IMR-90 (cell line): ENCODE results near the gene ARHGEF9.

Experiments
- CEBPB ChIP-seq: IDR thresholded peaks from 2 replicates; pipeline ENCODE4 v1.6.1; 2012; ENCODE audit warnings: low read depth, low read length, improper control_type of control experiment
- MAZ ChIP-seq: IDR thresholded peaks from 2 replicates; pipeline ENCODE4 v1.6.1; 2012; ENCODE audit warnings: low read depth, mild to moderate bottlenecking, low read length, improper control_type of control experiment, moderate library complexity, borderline replicate concordance
- MXI1 ChIP-seq: IDR thresholded peaks from 2 replicates; pipeline ENCODE4 v1.6.1; 2012; ENCODE audit warnings: low read depth, mild to moderate bottlenecking, low read length, moderate library complexity, borderline replicate concordance
- NFE2L2 ChIP-seq: fragments of 150-350 bp; IDR thresholded peaks from 2 replicates; pipeline ENCODE4 v1.6.1; 2016; ENCODE audit warnings: low read depth, mild to moderate bottlenecking, low read length
- POLR2A ChIP-seq: IDR thresholded peaks from 2 replicates; pipeline ENCODE4 v1.6.1; 2012; ENCODE audit warnings: mild to moderate bottlenecking, low read depth, low read length
- RAD21 ChIP-seq: IDR thresholded peaks from 2 replicates; pipeline ENCODE4 v1.6.1; 2012; ENCODE audit warnings: low read length, improper control_type of control experiment
- RFX5 ChIP-seq: IDR thresholded peaks from 2 replicates; pipeline ENCODE4 v1.8.0; 2012; ENCODE audit warnings: low read depth, mild to moderate bottlenecking, low read length, moderate library complexity
- TF ChIP-seq, protein P1 (sequence below): conservative IDR thresholded peaks from 2 replicates; pipeline ENCODE4 v1.5.1; 2012; ENCODE audit warnings: mild to moderate bottlenecking, low read depth, low read length, improper control_type of control experiment

DNA sequence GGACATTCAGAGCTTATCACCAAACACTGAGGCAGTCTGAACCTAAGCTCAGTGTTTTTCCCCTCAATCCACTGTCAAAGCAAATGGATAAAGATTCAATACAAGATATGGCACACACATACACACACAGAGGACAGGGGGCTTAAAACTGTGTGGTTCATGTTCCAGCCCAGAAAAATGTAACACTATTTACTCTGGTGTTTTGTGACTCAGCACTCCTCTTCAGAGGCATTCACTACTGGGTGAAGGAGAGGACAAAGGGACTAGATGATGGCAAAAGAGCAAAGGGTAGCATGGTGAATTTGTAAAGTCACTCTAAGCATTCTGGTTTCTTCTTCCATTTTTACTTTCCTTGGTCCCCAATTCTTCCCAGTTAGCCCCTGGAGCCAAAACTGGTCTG, 120.3 kb downstream of the ARHGEF9 start:
- TF ChIP-seq RAD21: no peak
- TF ChIP-seq, protein P1, sequence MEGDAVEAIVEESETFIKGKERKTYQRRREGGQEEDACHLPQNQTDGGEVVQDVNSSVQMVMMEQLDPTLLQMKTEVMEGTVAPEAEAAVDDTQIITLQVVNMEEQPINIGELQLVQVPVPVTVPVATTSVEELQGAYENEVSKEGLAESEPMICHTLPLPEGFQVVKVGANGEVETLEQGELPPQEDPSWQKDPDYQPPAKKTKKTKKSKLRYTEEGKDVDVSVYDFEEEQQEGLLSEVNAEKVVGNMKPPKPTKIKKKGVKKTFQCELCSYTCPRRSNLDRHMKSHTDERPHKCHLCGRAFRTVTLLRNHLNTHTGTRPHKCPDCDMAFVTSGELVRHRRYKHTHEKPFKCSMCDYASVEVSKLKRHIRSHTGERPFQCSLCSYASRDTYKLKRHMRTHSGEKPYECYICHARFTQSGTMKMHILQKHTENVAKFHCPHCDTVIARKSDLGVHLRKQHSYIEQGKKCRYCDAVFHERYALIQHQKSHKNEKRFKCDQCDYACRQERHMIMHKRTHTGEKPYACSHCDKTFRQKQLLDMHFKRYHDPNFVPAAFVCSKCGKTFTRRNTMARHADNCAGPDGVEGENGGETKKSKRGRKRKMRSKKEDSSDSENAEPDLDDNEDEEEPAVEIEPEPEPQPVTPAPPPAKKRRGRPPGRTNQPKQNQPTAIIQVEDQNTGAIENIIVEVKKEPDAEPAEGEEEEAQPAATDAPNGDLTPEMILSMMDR: no peak
- no peak for TF ChIP-seq POLR2A
- no peak for TF ChIP-seq MXI1
- TF ChIP-seq RFX5: no peak
- no peak for TF ChIP-seq MAZ
- TF ChIP-seq NFE2L2: no peak; the same call in 1 of the 2 replicates
- no peak for TF ChIP-seq CEBPB
